Epithelial cell of esophagus (primary cell): ENCODE results near the gene MCOLN2.
"Not testable (repeated sequence)": the region's sequence is repeated elsewhere in the genome, so short reads cannot be mapped to it uniquely, and the experiment has no call there.

ENCODE experiments used
- DNase-seq: peaks from one replicate; pipeline ENCODE4 v3.0.0; 2010; ENCODE audit warnings: low read depth
- H3K4me3 ChIP-seq: 2 replicates; pipeline ENCODE4 v1.5.1; 2011; ENCODE audit warnings: mild to moderate bottlenecking, low read length, control low read depth
- TF ChIP-seq, protein P1 (sequence below): IDR thresholded peaks from 2 replicates; pipeline ENCODE4 v1.5.1; 2011; ENCODE audit warnings: low read depth, mild to moderate bottlenecking, low read length, control low read depth, inconsistent platforms; ENCODE audit not compliant: insufficient read depth; ENCODE audit errors: missing control alignments

MCOLN2 gene

GRCh38 chr1:84919461-84919970 lies 77.4 kb downstream of the MCOLN2 start:
- TF ChIP-seq, protein P1, sequence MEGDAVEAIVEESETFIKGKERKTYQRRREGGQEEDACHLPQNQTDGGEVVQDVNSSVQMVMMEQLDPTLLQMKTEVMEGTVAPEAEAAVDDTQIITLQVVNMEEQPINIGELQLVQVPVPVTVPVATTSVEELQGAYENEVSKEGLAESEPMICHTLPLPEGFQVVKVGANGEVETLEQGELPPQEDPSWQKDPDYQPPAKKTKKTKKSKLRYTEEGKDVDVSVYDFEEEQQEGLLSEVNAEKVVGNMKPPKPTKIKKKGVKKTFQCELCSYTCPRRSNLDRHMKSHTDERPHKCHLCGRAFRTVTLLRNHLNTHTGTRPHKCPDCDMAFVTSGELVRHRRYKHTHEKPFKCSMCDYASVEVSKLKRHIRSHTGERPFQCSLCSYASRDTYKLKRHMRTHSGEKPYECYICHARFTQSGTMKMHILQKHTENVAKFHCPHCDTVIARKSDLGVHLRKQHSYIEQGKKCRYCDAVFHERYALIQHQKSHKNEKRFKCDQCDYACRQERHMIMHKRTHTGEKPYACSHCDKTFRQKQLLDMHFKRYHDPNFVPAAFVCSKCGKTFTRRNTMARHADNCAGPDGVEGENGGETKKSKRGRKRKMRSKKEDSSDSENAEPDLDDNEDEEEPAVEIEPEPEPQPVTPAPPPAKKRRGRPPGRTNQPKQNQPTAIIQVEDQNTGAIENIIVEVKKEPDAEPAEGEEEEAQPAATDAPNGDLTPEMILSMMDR, result no peak
- DNase-seq, result no peak

GRCh38 chr1:84918726-84919336 lies 78.1 kb downstream of the MCOLN2 start:
- DNase-seq, result no peak
- TF ChIP-seq, protein P1, result no peak
- no peak overlapping the region for H3K4me3 ChIP-seq

More at GRCh38 chr1:84919461-84919970, 77.4 kb downstream of the MCOLN2 start:
- H3K4me3 ChIP-seq, result no peak overlapping the region

DNA sequence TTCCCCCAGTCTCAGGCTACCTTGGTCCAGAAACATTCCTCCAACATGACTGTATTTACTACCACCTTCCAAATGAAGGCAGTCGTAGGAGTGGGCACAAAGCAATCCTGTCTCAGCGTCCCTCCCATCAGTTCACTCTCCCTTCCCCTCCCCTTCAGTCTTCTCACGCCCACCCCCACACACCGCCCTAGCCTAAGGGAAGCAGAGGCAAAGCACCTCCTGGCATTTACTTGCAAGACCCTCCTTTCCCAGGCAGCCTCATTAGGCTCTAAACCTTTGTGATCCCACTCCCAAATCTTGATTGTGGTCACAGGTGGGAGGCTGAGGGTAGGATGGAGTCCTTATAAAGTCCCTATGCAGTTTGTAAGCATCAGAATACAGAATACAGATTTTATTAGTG lies 80.0 kb downstream of the MCOLN2 start:
- TF ChIP-seq, protein P1, result no peak
- DNase-seq, result no peak
- no peak overlapping the region for H3K4me3 ChIP-seq

DNA sequence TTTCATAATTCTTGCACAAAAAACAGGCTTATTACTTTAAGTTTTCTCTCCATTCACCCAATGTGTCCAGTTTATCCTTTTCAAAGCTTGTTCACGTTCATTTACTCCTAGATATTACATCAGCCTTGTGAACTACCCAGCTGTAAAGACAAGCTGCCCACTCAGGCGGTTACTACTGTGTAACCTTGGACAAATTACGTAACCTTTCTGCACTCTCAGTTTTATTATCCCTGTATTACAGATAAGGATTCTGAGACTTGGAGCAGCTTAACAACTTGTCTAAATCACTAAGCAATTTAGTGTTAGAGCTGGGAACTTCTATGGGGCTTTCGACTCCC lies 83.4 kb downstream of the MCOLN2 start:
- peak; percentile 27 for DNase-seq
- TF ChIP-seq, protein P1, result no peak
- H3K4me3 ChIP-seq, result no peak overlapping the region

- TF ChIP-seq, protein P1, result no peak
- H3K4me3 ChIP-seq, result no peak overlapping the region
- DNase-seq, result peak; percentile 64
Observed at GRCh38 chr1:84912726-84913554, 84.0 kb downstream of the MCOLN2 start.

- DNase-seq, H3K4me3 ChIP-seq: not testable (repeated sequence)
Observed at GRCh38 chr1:84908746-84909464, 88.0 kb downstream of the MCOLN2 start.

- peak; percentile 95 for DNase-seq
Observed at GRCh38 chr1:84907095-84907827, 89.7 kb downstream of the MCOLN2 start.

GRCh38 chr1:84902727-84903126 lies 94.2 kb downstream of the MCOLN2 start:
- not testable (repeated sequence) for DNase-seq, H3K4me3 ChIP-seq

More at GRCh38 chr1:84907095-84907827, 89.7 kb downstream of the MCOLN2 start:
- H3K4me3 ChIP-seq, result no peak overlapping the region
- TF ChIP-seq, protein P1, result no peak
